GM12873 (cell line): ENCODE results near the gene CHCHD3.

ENCODE experiments used
- TF ChIP-seq, protein P1 (sequence below): IDR thresholded peaks from 2 replicates; pipeline ENCODE4 v1.5.1; 2012; ENCODE audit warnings: low read depth, mild to moderate bottlenecking, moderate library complexity, low read length, control low read depth; ENCODE audit not compliant: insufficient read depth; ENCODE audit errors: missing control alignments

The CHCHD3 gene

DNA sequence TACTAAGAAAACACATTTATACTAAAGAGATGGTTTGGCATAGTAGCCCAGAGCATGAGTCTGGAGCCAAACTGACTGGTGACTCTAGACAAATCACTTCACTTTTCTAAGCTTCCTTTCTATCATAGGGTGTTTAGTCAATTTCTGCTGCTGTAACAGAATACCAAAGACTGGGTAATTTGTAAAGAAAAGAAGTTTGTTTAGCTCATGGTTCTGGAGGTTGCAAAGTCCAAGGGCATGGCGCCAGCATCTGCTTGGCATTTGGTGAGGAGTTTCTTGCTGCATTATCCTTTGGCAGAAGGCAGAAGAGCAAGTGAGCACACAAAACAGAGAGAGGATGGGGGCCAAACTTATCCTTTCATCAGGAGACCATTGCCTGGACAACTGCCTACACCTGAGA is 146.3 kb downstream of the CHCHD3 start:
- TF ChIP-seq, protein P1, sequence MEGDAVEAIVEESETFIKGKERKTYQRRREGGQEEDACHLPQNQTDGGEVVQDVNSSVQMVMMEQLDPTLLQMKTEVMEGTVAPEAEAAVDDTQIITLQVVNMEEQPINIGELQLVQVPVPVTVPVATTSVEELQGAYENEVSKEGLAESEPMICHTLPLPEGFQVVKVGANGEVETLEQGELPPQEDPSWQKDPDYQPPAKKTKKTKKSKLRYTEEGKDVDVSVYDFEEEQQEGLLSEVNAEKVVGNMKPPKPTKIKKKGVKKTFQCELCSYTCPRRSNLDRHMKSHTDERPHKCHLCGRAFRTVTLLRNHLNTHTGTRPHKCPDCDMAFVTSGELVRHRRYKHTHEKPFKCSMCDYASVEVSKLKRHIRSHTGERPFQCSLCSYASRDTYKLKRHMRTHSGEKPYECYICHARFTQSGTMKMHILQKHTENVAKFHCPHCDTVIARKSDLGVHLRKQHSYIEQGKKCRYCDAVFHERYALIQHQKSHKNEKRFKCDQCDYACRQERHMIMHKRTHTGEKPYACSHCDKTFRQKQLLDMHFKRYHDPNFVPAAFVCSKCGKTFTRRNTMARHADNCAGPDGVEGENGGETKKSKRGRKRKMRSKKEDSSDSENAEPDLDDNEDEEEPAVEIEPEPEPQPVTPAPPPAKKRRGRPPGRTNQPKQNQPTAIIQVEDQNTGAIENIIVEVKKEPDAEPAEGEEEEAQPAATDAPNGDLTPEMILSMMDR, result no peak

DNA sequence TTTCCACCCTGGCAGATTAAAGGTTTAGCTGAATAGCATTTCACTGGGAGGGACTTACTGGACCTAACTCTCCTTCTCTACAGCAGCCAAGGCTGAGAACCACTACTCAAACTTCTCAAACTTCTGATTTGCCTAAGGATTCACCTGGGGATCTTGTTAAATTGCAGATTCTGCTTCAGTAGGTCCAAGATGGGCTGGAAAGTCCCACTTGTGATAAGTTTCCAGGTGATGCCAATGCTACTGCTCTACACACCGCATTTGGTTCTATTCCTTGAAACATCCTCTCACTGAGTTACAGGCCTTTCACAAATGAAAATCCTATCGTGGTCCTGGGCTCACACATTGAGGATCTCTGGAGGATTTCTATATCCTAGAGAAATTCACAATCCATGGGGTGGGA is 147.9 kb downstream of the CHCHD3 start:
- TF ChIP-seq, protein P1, result no peak

DNA sequence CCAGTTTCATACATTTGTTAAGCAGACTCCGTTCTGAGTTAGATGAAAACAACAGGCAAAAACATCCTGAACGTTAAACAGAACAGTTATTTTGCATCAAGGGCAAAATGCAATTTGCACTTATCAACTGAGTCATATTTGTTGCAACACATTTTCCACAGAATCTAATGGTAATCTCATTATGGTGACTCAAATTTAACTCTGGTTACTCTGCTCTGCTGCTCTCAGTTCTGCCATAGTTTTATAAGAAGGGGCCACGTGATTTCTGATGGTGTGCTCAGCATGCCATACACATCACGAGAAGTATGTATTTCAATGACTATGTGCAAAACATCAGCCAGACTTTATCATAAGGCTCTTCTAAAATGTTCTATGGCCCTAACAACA is 148.8 kb downstream of the CHCHD3 start:
- TF ChIP-seq, protein P1, result no peak

DNA sequence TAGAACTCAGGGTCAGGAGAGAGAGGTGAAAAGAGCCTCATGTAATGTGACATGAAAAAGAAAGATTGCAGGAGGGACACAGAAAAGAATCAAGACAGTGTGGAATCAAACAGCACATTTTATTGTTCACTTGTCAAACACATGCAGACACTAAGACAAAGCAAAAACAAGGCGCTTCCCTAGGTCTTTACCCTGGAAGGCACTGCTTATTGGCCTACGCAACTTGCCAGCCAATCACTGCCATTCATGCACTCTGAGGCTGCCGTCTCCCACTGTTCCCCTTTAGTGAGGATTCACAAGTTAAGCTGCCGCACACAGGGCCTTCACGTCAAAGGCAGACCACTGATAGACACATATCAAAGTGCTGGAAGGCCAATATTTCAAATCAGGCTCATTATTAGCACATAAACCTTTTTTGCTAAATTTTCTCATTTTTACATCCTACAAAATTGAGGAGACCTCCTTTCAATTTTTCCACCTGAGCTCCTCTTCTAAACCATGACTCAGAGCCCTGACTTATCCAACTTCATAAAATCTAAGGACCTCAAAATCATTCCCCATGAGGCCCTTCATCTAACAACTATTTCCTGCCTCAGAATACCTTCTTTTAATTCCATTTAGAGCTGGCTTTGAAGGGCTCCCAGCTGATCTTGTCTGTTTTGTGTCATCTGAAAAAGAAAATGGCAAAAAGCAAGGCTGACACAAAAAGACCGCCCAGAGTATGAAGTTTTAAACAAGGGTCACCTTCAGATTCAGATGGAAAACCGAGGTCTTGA is 149.4 kb downstream of the CHCHD3 start:
- TF ChIP-seq, protein P1, result no peak

DNA sequence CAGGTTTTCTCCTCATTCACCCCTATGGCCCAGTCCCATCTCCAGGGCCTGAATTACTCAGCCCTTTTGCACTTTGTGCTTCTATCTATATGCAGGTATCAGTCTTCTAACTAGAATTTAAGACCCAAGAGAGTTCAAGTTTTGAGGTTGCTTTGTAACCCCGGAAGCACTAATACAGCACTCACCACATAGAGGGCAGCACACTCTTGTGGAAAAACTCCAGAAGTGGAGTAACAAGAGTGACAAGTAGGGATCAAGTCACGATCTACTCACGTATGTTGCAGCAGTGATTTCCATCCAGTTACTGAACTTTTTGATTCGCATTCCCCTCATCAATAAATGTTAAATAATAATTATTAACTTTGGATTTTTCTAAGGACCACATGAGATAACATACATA is 151.0 kb downstream of the CHCHD3 start:
- TF ChIP-seq, protein P1, result peak; percentile 18

DNA sequence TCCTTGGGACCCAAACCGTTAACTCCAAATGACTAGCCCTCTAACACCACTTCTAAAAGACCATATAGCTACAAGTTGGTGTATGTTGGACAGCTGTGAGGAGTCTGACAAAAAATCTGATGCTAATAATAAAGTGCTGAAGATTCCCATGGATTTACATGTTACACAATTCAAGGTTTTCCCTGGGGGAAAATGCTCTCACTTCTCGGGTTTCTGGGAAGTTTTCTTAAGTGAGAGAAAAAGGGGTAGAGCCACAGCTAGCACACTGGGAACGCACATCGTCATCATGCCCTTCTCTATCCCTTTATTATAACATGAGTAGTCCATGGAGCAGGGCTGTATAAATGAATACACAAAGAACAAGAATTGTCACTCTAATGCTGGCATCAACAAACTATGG is 162.1 kb downstream of the CHCHD3 start:
- TF ChIP-seq, protein P1, result no peak

DNA sequence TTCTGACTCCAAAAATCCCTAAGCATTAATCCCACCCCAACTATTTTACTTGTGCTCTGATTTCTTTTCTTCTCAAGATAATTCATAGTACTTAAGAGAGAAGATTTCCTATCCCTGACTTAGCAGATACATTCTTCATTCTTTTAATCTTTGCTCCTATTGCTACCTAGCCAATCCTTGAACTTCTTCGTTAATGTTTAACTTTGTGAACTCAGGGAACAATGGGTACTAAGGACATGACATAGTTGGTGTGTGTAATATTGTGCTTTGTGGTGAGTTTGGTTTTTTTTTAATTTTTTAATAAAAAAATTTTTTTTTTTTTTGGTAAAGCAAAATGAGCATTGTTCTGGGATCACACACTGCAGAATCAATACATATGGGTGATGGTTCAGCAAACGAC is 166.2 kb downstream of the CHCHD3 start:
- TF ChIP-seq, protein P1, result no peak
